ENCODE results near the gene CEP104.

CEP104 gene

GRCh38 chr1:3893190-3893589 lies 36.2 kb upstream of the CEP104 start:
- DNase-seq, result no peak

DNA sequence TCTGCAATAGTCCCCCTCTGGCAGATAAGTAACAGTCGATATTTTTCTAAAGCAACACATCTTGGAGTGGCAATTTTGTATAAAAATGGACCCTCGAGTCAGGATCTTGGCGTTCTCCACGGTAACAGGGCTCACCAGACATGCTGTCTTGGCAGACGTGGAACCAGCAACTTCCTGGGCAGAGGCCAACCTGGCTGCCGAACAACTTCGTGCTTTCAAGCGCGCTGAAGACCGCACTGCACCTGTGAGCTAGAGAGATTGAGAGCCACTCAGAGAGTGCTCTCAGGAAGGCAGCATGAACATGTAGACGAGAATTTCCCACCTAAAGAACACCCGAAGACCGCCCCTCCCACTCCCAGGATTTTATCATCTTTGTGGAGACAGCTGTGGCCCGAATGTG lies 35.7 kb upstream of the CEP104 start:
- no peak for DNase-seq

- DNase-seq, result no peak
Observed at GRCh38 chr1:3891329-3891865, 34.4 kb upstream of the CEP104 start.

- peak; percentile 29 to 55 for DNase-seq
Observed at GRCh38 chr1:3890389-3891328, 33.6 kb upstream of the CEP104 start.

DNA sequence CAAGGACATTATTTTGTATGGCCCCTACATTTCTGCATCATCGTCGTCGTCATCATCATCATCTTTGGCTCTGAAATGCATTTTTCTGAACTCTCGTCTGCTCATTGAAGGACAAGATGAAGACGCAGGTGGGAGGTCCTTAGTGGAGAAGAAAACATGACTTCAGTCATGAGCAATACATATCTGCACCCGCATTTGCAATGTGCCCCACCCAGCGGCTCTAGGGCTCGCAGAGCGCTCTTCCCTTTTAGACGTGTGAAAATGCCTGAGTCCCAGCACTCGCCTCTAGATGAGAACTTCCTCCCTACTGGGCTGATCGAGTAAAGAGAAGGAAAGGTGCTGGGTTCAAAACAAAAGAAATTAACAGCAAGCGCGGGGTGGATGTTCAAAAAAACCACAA lies 32.9 kb upstream of the CEP104 start:
- no peak for DNase-seq

DNA sequence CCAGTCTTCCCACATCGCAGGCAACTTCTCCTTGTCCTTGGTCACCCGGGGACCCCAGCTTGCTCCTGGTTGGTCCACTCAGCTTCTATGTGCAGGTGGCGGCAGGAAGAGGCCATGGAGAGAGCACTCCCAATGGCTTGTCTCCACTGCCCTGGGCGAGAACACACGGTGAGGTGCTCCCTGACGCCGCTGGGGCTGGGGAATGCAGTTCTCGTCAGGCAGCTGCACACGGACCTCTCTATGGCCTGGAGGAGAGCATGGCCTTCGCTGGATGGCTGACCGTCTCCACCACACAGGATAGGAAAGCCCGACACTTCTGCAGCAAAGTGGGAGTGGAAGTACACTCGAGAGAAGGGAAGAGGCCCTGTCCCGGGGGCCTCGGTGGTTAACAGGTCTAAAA lies 31.3 kb upstream of the CEP104 start:
- no peak for DNase-seq

- no peak for DNase-seq
Observed at GRCh38 chr1:3886691-3887090, 29.7 kb upstream of the CEP104 start.

- DNase-seq, result no peak
Observed at GRCh38 chr1:3886106-3886670, 29.2 kb upstream of the CEP104 start.

DNA sequence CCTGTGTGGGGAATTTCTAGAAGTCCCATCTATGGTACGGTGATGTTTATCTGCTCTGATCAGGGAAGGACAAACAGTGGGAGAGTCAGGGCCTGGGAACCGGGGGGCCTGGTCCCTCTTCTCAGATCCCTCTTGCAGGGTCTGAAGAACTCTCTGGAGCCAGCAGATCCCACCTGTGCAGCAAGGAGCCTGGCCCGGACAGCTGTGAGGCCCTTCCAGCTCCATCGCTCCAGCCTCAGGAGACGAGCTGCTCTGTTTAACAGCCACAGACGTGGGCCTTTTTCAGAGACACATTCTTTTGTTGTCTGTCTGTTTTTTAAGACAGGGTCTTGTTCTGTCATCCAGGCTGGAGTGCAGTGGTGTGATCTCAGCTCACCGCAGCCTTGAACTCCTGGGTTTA lies 28.6 kb upstream of the CEP104 start:
- DNase-seq, result no peak

DNA sequence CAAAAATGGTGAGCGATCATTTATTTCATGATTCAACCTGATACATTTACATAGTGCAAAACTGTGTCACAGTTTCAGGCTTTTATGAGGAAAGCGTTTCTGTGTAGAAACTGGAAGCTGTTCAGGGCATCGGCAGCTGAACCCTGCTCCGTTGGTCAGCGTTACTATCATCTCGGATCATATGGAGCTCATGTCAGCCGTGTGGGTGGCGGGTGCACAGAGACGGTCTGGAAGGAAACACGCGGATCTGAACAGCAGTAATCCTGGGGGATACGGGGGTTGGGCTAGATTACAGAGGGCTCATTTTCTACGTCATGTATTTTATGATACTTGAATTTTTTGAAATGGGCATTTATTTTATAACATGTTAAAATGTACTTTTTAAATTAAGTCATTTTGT lies 28.0 kb upstream of the CEP104 start:
- DNase-seq, result no peak

DNA sequence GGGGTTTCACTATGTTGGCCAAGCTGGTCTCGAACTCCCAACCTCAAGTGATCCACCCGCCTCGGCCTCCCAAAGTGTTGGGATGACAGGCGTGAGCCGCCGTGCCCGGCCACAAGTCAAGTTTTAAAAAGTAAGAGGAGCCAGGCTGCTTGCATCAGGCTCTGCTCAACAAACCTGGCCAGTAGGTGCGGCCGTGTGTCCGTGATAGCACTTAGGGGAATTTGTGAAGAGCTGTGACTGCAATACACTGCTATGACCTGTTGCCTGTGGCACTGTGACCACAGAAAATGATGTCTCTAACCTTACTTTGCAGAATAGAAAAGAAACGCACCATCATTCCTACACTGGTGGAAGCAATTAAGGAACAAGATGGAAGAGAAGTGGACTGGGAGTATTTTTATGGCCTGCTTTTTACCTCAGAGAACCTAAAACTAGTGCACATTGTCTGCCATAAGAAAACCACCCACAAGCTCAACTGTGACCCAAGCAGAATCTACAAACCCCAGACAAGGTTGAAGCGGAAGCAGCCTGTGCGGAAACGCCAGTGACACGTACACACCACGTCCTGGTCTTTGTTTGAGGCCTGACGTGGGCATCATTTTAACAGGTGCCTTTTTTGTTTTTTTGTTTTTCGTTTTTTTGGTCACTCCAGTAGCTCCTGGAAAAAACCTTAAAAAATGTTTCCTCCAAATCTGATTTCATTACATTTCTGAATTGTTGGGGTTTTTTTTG lies 26.3 kb upstream of the CEP104 start:
- no peak for DNase-seq

DNA sequence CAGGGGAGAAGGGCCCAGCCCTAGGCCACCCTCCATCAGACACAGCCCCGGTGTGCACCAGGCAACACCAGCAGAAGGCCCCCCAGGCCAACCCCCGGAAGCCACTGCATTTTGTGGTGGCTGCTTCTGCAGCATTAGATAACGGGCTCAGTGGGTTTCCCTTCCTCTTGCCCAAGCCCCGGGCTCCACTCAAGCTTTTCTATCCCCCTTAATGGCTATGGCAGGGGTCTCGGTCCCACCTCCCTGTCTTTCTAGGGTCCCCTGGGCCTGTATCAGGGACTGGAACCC lies 24.1 kb upstream of the CEP104 start:
- DNase-seq, result no peak

DNA sequence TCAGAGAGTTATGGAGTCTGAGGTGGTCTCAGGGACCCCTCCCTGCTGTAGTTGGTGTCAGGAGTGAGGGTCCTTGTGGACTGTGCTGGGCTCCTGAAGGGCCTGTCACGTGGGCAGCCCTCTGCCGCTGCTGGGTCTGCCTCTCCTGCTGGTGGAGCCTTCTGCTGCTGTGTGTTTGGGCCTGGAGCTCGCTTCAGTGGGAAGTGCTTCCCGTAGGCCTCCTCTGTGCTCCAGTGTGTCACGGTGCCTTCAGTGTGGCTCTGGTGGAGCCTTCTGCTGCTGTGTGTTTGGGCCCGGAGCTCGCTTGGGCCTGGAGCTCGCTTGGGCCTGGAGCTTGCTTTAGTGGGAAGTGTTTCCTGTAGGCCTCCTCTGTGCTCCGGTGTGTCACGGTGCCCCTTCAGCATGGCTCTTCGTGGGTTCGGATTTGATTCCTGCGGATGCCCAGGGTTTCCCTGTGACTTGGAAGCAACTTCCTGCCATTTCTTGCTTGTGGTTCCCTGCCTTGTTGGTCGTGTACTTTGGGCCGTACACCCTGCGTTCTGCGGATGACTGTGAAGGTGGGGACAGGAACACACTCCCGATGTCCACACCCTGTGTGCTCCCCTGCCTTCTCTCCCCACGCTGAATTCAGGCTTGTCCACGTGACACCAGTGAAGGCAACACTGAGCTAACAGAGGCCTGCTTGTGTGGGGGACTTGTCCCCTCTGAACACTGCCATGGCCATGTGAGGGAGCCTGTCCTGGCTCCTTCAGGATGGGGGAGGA lies 23.6 kb upstream of the CEP104 start:
- no peak for DNase-seq

GRCh38 chr1:3879787-3880428 lies 22.9 kb upstream of the CEP104 start:
- DNase-seq, result no peak

DNA sequence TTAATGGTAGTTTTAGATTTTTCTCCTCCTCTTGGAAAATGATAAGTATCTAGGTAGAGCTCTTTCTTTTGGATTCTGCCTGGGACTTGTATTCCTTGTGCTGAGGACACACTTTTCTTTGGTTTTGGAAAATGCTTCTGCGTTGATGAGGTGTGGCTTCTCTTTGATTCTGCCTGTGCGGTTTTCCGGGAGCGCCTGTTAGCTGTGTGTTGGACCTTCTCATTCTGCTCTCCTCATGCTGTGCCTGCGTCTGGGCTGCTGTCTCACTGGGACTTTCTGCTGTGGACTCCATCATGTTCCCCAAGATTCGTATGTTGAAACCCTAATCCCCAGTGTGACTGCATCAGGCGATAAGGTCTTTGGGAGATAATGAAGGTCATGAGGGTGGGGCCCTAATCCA lies 22.1 kb upstream of the CEP104 start:
- DNase-seq, result no peak

DNA sequence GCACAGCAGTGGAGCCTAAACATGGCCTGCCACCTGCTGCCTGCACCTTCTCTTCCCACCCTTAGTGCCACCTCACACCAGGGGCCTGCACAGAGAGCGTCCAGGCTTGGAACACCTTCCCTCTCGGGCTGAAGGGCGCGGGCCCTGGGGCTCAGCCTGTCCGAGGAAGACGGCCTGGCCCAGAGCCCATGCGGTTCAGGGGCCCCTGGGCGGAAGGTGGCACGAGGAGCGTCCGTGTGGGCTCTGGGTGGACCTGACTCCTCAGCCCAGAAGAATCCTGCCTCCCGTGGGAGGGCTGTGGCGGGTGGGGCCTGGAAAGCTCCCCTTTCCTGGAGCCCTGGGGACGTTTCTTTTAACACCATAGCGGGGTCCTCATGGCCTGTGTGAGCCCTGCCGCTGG lies 19.7 kb upstream of the CEP104 start:
- DNase-seq, result no peak

DNA sequence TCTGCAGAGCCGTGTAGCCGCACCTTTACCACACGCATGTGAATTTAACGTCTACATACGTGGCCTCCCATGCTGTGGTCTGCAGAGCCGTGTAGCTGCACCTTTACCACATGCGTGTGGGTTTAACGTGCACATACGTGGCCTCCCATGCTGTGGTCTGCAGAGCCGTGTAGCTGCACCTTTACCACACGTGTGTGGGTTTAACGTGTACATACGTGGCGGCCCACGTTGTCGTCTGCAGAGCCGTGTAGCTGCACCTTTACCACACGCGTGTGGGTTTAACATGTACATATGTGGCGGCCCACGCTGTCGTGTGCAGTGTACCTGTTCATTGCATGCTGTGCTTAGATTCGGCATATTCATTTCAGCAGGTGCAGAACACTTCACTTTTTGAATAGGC lies 17.7 kb upstream of the CEP104 start:
- DNase-seq, result no peak

- DNase-seq, result no peak
Observed at GRCh38 chr1:3872546-3872945, 15.5 kb upstream of the CEP104 start.

GRCh38 chr1:3871451-3871805 lies 14.4 kb upstream of the CEP104 start:
- DNase-seq, result no peak

DNA sequence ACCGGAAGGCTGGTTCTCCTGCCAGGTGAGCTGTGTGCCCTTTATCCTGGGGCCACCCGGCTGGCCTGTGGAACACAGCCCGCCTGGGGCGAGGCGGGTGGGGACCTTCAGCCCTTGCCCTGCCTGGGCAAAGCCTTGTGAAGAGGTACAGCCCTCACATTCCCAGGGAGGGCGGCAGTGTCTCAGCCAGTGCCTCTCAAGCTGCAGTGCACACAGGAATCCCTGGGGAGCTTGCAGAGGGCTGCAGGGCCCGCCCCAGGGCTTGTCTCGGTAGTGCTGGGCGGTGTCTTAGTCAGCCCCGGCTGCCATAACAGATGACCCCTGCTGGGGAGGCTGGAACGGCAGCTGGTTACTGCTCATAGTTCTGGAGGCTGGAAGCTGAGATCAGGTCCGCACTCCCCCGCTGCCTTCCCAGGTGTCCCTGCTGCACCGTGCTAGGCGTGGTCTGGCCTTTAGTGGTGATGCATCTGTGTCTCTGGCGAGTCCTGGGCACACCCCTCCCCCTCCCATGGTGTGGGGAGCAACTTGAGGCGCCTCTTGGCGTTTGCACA lies 12.8 kb upstream of the CEP104 start:
- no peak for DNase-seq

DNA sequence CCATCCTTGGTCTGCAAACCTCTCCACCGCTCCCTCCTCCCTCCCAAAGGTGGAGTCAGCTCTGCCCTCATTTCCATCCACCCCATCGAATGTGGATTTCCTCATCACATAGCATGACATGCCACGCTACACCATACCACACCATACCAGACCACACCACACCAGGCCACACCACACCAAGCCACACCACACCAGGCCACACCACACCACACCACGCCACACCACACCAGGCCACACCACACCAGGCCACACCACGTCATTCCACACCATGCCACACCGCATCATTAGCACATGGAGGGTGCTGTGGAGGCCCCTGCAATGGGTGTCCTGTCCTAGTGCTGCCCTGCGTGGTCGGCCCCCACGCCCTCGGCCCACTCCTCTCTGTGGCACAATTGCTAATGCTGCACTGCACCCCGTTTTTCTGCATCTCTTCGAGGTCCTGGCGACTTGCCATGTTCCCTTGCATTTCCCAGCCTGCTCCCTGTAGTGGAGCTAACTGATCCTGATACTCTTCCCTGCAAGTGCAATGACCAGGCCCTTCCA lies 11.5 kb upstream of the CEP104 start:
- no peak for DNase-seq

GRCh38 chr1:3865606-3866160 lies 8.7 kb upstream of the CEP104 start:
- no peak for DNase-seq
